Measurements from ENCODE around the gene HPS4. TPM values are rescaled to one million over a fixed set of nuclear protein-coding genes. Genes with fewer than 3 reads are reported as not detected.

HPS4 gene
- total and polyA plus RNA-seq, 4 donors: 5.4 to 26.2 (median 12.6) TPM

- 91% methylated on average over 4 of the region's 4 CpGs for WGBS
- H3K9me3 ChIP-seq (ENCODE audit: control insufficient read depth in 4 of 4, low read length in 3 of 4): no peaks in the 10 kb centered on the region
- no peak overlapping the region for H3K9ac ChIP-seq (ENCODE audit: low read depth in 1 of 2, low read length in 2 of 2)
- H3K4me1 ChIP-seq (ENCODE audit: control insufficient read depth in 4 of 4, insufficient read depth in 4 of 4, low read length in 3 of 4): no peaks in the 10 kb centered on the region
- H3K4me3 ChIP-seq (ENCODE audit: low read depth in 1 of 3, low read length in 3 of 3): no peak overlapping the region
- no peak overlapping the region for H3K27ac ChIP-seq (ENCODE audit: low read depth in 1 of 2, low read length in 2 of 2)
- no peak for DNase-seq (ENCODE audit: low spot score)
- H3K27me3 ChIP-seq (ENCODE audit: control insufficient read depth in 4 of 4, insufficient read depth in 4 of 4, low read length in 3 of 4): no peaks in the 10 kb centered on the region
- no peaks in the 10 kb centered on the region for H3K36me3 ChIP-seq (ENCODE audit: control insufficient read depth in 4 of 4, insufficient read depth in 3 of 4, low read depth in 1 of 4, low read length in 3 of 4)
- no peak for TF ChIP-seq HNF4A (conservative IDR thresholded peaks at IDR 0.05)
- TF ChIP-seq RAD21 (IDR thresholded peaks at IDR 0.05): no peak
- TF ChIP-seq MAX (IDR thresholded peaks at IDR 0.05): no peak
- TF ChIP-seq ZBTB33 (IDR thresholded peaks at IDR 0.05): no peak
- TF ChIP-seq FOXA2 (IDR thresholded peaks at IDR 0.05): no peak
- TF ChIP-seq CTCF (IDR thresholded peaks at IDR 0.05; ENCODE audit: low read depth, low read length, missing input control): no peak
- no peak for TF ChIP-seq REST (IDR thresholded peaks at IDR 0.05)
- no peak for TF ChIP-seq SP1 (IDR thresholded peaks at IDR 0.05)
- no peak for TF ChIP-seq FOXA1 (IDR thresholded peaks at IDR 0.05)
- no peak for TF ChIP-seq JUND (IDR thresholded peaks at IDR 0.05)
- TF ChIP-seq RXRA (IDR thresholded peaks at IDR 0.05): no peak
- no peak for TF ChIP-seq HNF4G (IDR thresholded peaks at IDR 0.05)
- TF ChIP-seq ATF3 (IDR thresholded peaks at IDR 0.05): no peak
- TF ChIP-seq EGR1 (IDR thresholded peaks at IDR 0.05; ENCODE audit: low read depth in 2 of 2): no peak
Observed at GRCh38 chr22:26442086-26442756, 41.4 kb downstream of the HPS4 start.

GRCh38 chr22:26439559-26439958 lies 44.0 kb downstream of the HPS4 start:
- H3K27ac ChIP-seq (ENCODE audit: low read depth in 1 of 2, low read length in 2 of 2): no peak overlapping the region

More at GRCh38 chr22:26439559-26439958, 44.0 kb downstream of the HPS4 start:
- Histone ChIP-seq H3K36me3 (ENCODE audit: control insufficient read depth in 4 of 4, insufficient read depth in 3 of 4, low read depth in 1 of 4, low read length in 3 of 4) (no peaks in the 10 kb centered on the region), H3K4me3 (ENCODE audit: low read depth in 1 of 3, low read length in 3 of 3) (no peak overlapping the region), H3K9ac (ENCODE audit: low read depth in 1 of 2, low read length in 2 of 2) (no peak overlapping the region), H3K4me1 (ENCODE audit: control insufficient read depth in 4 of 4, insufficient read depth in 4 of 4, low read length in 3 of 4) (no peaks in the 10 kb centered on the region), H3K9me3 (ENCODE audit: control insufficient read depth in 4 of 4, low read length in 3 of 4) (no peaks in the 10 kb centered on the region), H3K27me3 (ENCODE audit: control insufficient read depth in 4 of 4, insufficient read depth in 4 of 4, low read length in 3 of 4) (no peaks in the 10 kb centered on the region)
- WGBS: 75% methylated on average over 3 of the region's 3 CpGs
- DNase-seq (ENCODE audit: low spot score): no peak
- TF ChIP-seq ATF3 (IDR thresholded peaks at IDR 0.05): no peak
- TF ChIP-seq SP1 (IDR thresholded peaks at IDR 0.05): no peak
- no peak for TF ChIP-seq HNF4G (IDR thresholded peaks at IDR 0.05)
- TF ChIP-seq JUND (IDR thresholded peaks at IDR 0.05): no peak
- TF ChIP-seq REST (IDR thresholded peaks at IDR 0.05): no peak
- TF ChIP-seq HNF4A (conservative IDR thresholded peaks at IDR 0.05): no peak
- no peak for TF ChIP-seq NR2F2 (IDR thresholded peaks at IDR 0.05)
- TF ChIP-seq MAX (IDR thresholded peaks at IDR 0.05): no peak
- TF ChIP-seq GABPA (IDR thresholded peaks at IDR 0.05 in 1 of 2, conservative IDR thresholded peaks at IDR 0.05 in 1 of 2): no peak
- no peak for TF ChIP-seq RXRA (IDR thresholded peaks at IDR 0.05)
